Measurements from ENCODE around the gene STRIP2. TPM values are rescaled to one million over a fixed set of nuclear protein-coding genes. Genes with fewer than 3 reads are reported as not detected.
"Not testable (repeated sequence)": the region's sequence is repeated elsewhere in the genome, so short reads cannot be mapped to it uniquely, and the experiment has no call there.

The STRIP2 gene
- total and polyA plus RNA-seq, 9 donors = 5.1 to 10.1 (median 6.2) TPM

- Histone ChIP-seq H3K9me3 (replicated peaks; ENCODE audit: control insufficient read depth, low read depth, low read length) (no peaks in the 10 kb centered on the region), H3K27me3 (ENCODE audit: control insufficient read depth, insufficient read depth, low read length) (peaks cover 20% of the 10 kb centered on the region), H3K4me1 (ENCODE audit: control insufficient read depth, insufficient read depth, low read length) (no peaks in the 10 kb centered on the region), H3K36me3 (ENCODE audit: control insufficient read depth, insufficient read depth, low read length) (no peaks in the 10 kb centered on the region), H3K27ac (ENCODE audit: low read length) (no peak overlapping the region), H3K4me3 (ENCODE audit: low read length) (no peak overlapping the region)
- DNase-seq = no peak
- WGBS (ENCODE audit: insufficient coverage) = 40% methylated on average over 28 of the region's 30 CpGs
Measured at GRCh38 chr7:129522088-129522970, 88.1 kb downstream of the STRIP2 start.

GRCh38 chr7:129522971-129523340 lies 88.7 kb downstream of the STRIP2 start:
- H3K27me3 ChIP-seq (ENCODE audit: control insufficient read depth, insufficient read depth, low read length) = peaks cover 20% of the 10 kb centered on the region
- no peaks in the 10 kb centered on the region for H3K9me3 ChIP-seq (replicated peaks; ENCODE audit: control insufficient read depth, low read depth, low read length)
- DNase-seq = no peak
- no peaks in the 10 kb centered on the region for H3K4me1 ChIP-seq (ENCODE audit: control insufficient read depth, insufficient read depth, low read length)
- no peak overlapping the region for H3K27ac ChIP-seq (ENCODE audit: low read length)
- no peaks in the 10 kb centered on the region for H3K36me3 ChIP-seq (ENCODE audit: control insufficient read depth, insufficient read depth, low read length)
- H3K4me3 ChIP-seq (ENCODE audit: low read length) = no peak overlapping the region
- 60% methylated on average over 4 of the region's 5 CpGs for WGBS (ENCODE audit: insufficient coverage)

GRCh38 chr7:129523924-129524323 lies 89.7 kb downstream of the STRIP2 start:
- Histone ChIP-seq H3K9me3 (replicated peaks; ENCODE audit: control insufficient read depth, low read depth, low read length) (no peaks in the 10 kb centered on the region), H3K27me3 (ENCODE audit: control insufficient read depth, insufficient read depth, low read length) (peaks cover 20% of the 10 kb centered on the region), H3K4me1 (ENCODE audit: control insufficient read depth, insufficient read depth, low read length) (no peaks in the 10 kb centered on the region), H3K36me3 (ENCODE audit: control insufficient read depth, insufficient read depth, low read length) (no peaks in the 10 kb centered on the region), H3K4me3 (ENCODE audit: low read length) (no peak overlapping the region), H3K27ac (ENCODE audit: low read length) (no peak overlapping the region)
- no CpG with 5 or more reads among the region's 3 CpGs for WGBS (ENCODE audit: insufficient coverage)
- no peak for DNase-seq

GRCh38 chr7:129524405-129524804 lies 90.2 kb downstream of the STRIP2 start:
- not testable (repeated sequence) for DNase-seq; H3K36me3 ChIP-seq (ENCODE audit: control insufficient read depth, insufficient read depth, low read length); H3K9me3 ChIP-seq (replicated peaks; ENCODE audit: control insufficient read depth, low read depth, low read length); H3K4me3 ChIP-seq (ENCODE audit: low read length); H3K4me1 ChIP-seq (ENCODE audit: control insufficient read depth, insufficient read depth, low read length); H3K27ac ChIP-seq (ENCODE audit: low read length)
- peaks cover 20% of the 10 kb centered on the region for H3K27me3 ChIP-seq (ENCODE audit: control insufficient read depth, insufficient read depth, low read length)
- WGBS (ENCODE audit: insufficient coverage) = no CpG with 5 or more reads among the region's 2 CpGs

GRCh38 chr7:129525225-129525862 lies 91.1 kb downstream of the STRIP2 start:
- Histone ChIP-seq H3K4me1 (ENCODE audit: control insufficient read depth, insufficient read depth, low read length) (no peaks in the 10 kb centered on the region), H3K27ac (ENCODE audit: low read length) (no peak overlapping the region), H3K27me3 (ENCODE audit: control insufficient read depth, insufficient read depth, low read length) (peaks cover 15% of the 10 kb centered on the region), H3K4me3 (ENCODE audit: low read length) (no peak overlapping the region), H3K36me3 (ENCODE audit: control insufficient read depth, insufficient read depth, low read length) (no peaks in the 10 kb centered on the region), H3K9me3 (replicated peaks; ENCODE audit: control insufficient read depth, low read depth, low read length) (no peaks in the 10 kb centered on the region)
- 92% methylated on average over 3 of the region's 9 CpGs for WGBS (ENCODE audit: insufficient coverage)
- no peak for DNase-seq

- Histone ChIP-seq H3K36me3 (ENCODE audit: control insufficient read depth, insufficient read depth, low read length) (no peaks in the 10 kb centered on the region), H3K27me3 (ENCODE audit: control insufficient read depth, insufficient read depth, low read length) (peaks cover 3% of the 10 kb centered on the region), H3K4me1 (ENCODE audit: control insufficient read depth, insufficient read depth, low read length) (no peaks in the 10 kb centered on the region), H3K4me3 (ENCODE audit: low read length) (no peak overlapping the region), H3K9me3 (replicated peaks; ENCODE audit: control insufficient read depth, low read depth, low read length) (no peaks in the 10 kb centered on the region), H3K27ac (ENCODE audit: low read length) (no peak overlapping the region)
- 100% methylated on average over 2 of the region's 4 CpGs for WGBS (ENCODE audit: insufficient coverage)
- no peak for DNase-seq
Measured at GRCh38 chr7:129529643-129530042, 95.4 kb downstream of the STRIP2 start.

- 100% methylated on average over 1 of the region's 5 CpGs for WGBS (ENCODE audit: insufficient coverage)
- H3K27me3 ChIP-seq (ENCODE audit: control insufficient read depth, insufficient read depth, low read length) = no peaks in the 10 kb centered on the region
- peak; percentile 3 for DNase-seq
- H3K4me1 ChIP-seq (ENCODE audit: control insufficient read depth, insufficient read depth, low read length) = no peaks in the 10 kb centered on the region
- H3K27ac ChIP-seq (ENCODE audit: low read length) = no peak overlapping the region
- no peaks in the 10 kb centered on the region for H3K36me3 ChIP-seq (ENCODE audit: control insufficient read depth, insufficient read depth, low read length)
- H3K4me3 ChIP-seq (ENCODE audit: low read length) = no peak overlapping the region
- H3K9me3 ChIP-seq (replicated peaks; ENCODE audit: control insufficient read depth, low read depth, low read length) = no peaks in the 10 kb centered on the region
Measured at GRCh38 chr7:129530795-129531391, 96.7 kb downstream of the STRIP2 start.

GRCh38 chr7:129531721-129532120 lies 97.5 kb downstream of the STRIP2 start:
- Histone ChIP-seq H3K4me1 (ENCODE audit: control insufficient read depth, insufficient read depth, low read length) (no peaks in the 10 kb centered on the region), H3K4me3 (ENCODE audit: low read length) (no peak overlapping the region)
- 88% methylated on average over 8 of the region's 11 CpGs for WGBS (ENCODE audit: insufficient coverage)

GRCh38 chr7:129532375-129532774 lies 98.1 kb downstream of the STRIP2 start:
- H3K27ac ChIP-seq (ENCODE audit: low read length) = no peak overlapping the region
- H3K4me3 ChIP-seq (ENCODE audit: low read length) = no peak overlapping the region
- H3K36me3 ChIP-seq (ENCODE audit: control insufficient read depth, insufficient read depth, low read length) = no peaks in the 10 kb centered on the region
- WGBS (ENCODE audit: insufficient coverage) = 89% methylated on average over 19 of the region's 19 CpGs
- no peaks in the 10 kb centered on the region for H3K27me3 ChIP-seq (ENCODE audit: control insufficient read depth, insufficient read depth, low read length)
- no peaks in the 10 kb centered on the region for H3K9me3 ChIP-seq (replicated peaks; ENCODE audit: control insufficient read depth, low read depth, low read length)
- no peaks in the 10 kb centered on the region for H3K4me1 ChIP-seq (ENCODE audit: control insufficient read depth, insufficient read depth, low read length)
- no peak for DNase-seq

More at GRCh38 chr7:129531721-129532120, 97.5 kb downstream of the STRIP2 start:
- DNase-seq = no peak
- no peaks in the 10 kb centered on the region for H3K36me3 ChIP-seq (ENCODE audit: control insufficient read depth, insufficient read depth, low read length)
- no peak overlapping the region for H3K27ac ChIP-seq (ENCODE audit: low read length)
- no peaks in the 10 kb centered on the region for H3K27me3 ChIP-seq (ENCODE audit: control insufficient read depth, insufficient read depth, low read length)
- H3K9me3 ChIP-seq (replicated peaks; ENCODE audit: control insufficient read depth, low read depth, low read length) = no peaks in the 10 kb centered on the region

GRCh38 chr7:129534558-129535274 lies 100.5 kb downstream of the STRIP2 start:
- not testable (repeated sequence) for DNase-seq

More at GRCh38 chr7:129534558-129535274, 100.5 kb downstream of the STRIP2 start:
- H3K27me3 ChIP-seq (ENCODE audit: control insufficient read depth, insufficient read depth, low read length); H3K27ac ChIP-seq (ENCODE audit: low read length); H3K4me3 ChIP-seq (ENCODE audit: low read length); H3K9me3 ChIP-seq (replicated peaks; ENCODE audit: control insufficient read depth, low read depth, low read length); H3K36me3 ChIP-seq (ENCODE audit: control insufficient read depth, insufficient read depth, low read length); H3K4me1 ChIP-seq (ENCODE audit: control insufficient read depth, insufficient read depth, low read length): not testable (repeated sequence)
- WGBS (ENCODE audit: insufficient coverage) = 88% methylated on average over 10 of the region's 20 CpGs
